GM20000 (cell line): ENCODE data around the gene HOXB6.

Experiments used
- DNase-seq: peaks from one replicate; pipeline ENCODE4 v3.0.0; 2012; ENCODE audit warnings: low spot score
- CTCF ChIP-seq: IDR thresholded peaks from 2 replicates; pipeline ENCODE4 v1.5.1; 2012; ENCODE audit warnings: mild to moderate bottlenecking, control low read depth; ENCODE audit errors: extremely low read depth, missing control alignments

Gene HOXB6

GRCh38 chr17:48569674-48570324 is 35.0 kb downstream of the HOXB6 start:
- TF ChIP-seq CTCF, result no peak
- DNase-seq, result no peak

GRCh38 chr17:48569240-48569582 is 35.6 kb downstream of the HOXB6 start:
- TF ChIP-seq CTCF, result no peak
- no peak for DNase-seq

GRCh38 chr17:48568499-48569239 is 36.1 kb downstream of the HOXB6 start:
- TF ChIP-seq CTCF, result no peak
- no peak for DNase-seq

- TF ChIP-seq CTCF, result no peak
- no peak for DNase-seq
Observed at GRCh38 chr17:48567646-48568354, 37.0 kb downstream of the HOXB6 start.

GRCh38 chr17:48567209-48567608 is 37.6 kb downstream of the HOXB6 start:
- TF ChIP-seq CTCF, result no peak
- DNase-seq, result no peak

- no peak for TF ChIP-seq CTCF
- no peak for DNase-seq
Observed at GRCh38 chr17:48566717-48567116, 38.1 kb downstream of the HOXB6 start.

- DNase-seq, result no peak
- TF ChIP-seq CTCF, result no peak
Observed at GRCh38 chr17:48565925-48566710, 38.7 kb downstream of the HOXB6 start.
